Measurements from ENCODE around the gene CYP4F2. TPM values are rescaled to one million over a fixed set of nuclear protein-coding genes. Genes with fewer than 3 reads are reported as not detected.
"Not testable (repeated sequence)": the region's sequence is repeated elsewhere in the genome, so short reads cannot be mapped to it uniquely, and the experiment has no call there.

The CYP4F2 gene
- polyA plus RNA-seq, 1 donor from 2014 or later: not detected

DNA sequence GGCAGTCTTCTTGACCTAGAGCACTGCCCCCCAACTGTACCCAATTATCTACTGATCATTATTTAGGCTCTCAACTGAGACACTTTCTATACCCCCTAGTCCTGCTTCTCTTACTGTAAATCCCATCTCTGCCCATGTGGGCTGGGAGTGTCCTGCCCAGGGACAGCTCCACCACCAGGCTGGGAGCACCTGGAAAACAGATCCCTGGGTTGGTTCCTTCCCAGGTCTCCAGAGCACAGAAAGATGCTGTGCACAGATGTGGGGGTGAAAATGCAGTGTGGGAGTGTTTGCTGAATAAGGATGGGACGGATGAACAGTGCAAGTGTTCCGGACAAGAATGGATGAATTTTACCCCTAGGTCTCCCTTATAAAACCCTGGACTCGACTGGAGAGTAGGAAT is 12.7 kb downstream of the CYP4F2 start:
- H3K9me3 ChIP-seq (ENCODE audit: low read length): no peaks in the 10 kb centered on the region
- no peak for TF ChIP-seq MXI1 (conservative IDR thresholded peaks at IDR 0.05; ENCODE audit: poor library complexity, severe bottlenecking)
- TF ChIP-seq SMC3 (conservative IDR thresholded peaks at IDR 0.05; ENCODE audit: poor library complexity): no peak
- TF ChIP-seq TAF1 (IDR thresholded peaks at IDR 0.05; ENCODE audit: low read depth): no peak
- TF ChIP-seq POLR2AphosphoS5 (IDR thresholded peaks at IDR 0.05): no peak
- TF ChIP-seq EZH2 (IDR thresholded peaks at IDR 0.05; ENCODE audit: borderline replicate concordance, insufficient read depth, low read length, poor library complexity, severe bottlenecking): no peak
- TF ChIP-seq EP300 (conservative IDR thresholded peaks at IDR 0.05; ENCODE audit: poor library complexity, severe bottlenecking): no peak
- TF ChIP-seq, protein P1, sequence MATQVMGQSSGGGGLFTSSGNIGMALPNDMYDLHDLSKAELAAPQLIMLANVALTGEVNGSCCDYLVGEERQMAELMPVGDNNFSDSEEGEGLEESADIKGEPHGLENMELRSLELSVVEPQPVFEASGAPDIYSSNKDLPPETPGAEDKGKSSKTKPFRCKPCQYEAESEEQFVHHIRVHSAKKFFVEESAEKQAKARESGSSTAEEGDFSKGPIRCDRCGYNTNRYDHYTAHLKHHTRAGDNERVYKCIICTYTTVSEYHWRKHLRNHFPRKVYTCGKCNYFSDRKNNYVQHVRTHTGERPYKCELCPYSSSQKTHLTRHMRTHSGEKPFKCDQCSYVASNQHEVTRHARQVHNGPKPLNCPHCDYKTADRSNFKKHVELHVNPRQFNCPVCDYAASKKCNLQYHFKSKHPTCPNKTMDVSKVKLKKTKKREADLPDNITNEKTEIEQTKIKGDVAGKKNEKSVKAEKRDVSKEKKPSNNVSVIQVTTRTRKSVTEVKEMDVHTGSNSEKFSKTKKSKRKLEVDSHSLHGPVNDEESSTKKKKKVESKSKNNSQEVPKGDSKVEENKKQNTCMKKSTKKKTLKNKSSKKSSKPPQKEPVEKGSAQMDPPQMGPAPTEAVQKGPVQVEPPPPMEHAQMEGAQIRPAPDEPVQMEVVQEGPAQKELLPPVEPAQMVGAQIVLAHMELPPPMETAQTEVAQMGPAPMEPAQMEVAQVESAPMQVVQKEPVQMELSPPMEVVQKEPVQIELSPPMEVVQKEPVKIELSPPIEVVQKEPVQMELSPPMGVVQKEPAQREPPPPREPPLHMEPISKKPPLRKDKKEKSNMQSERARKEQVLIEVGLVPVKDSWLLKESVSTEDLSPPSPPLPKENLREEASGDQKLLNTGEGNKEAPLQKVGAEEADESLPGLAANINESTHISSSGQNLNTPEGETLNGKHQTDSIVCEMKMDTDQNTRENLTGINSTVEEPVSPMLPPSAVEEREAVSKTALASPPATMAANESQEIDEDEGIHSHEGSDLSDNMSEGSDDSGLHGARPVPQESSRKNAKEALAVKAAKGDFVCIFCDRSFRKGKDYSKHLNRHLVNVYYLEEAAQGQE (IDR thresholded peaks at IDR 0.05; ENCODE audit: borderline replicate concordance): no peak
- no peak for TF ChIP-seq RAD21 (conservative IDR thresholded peaks at IDR 0.05)
- TF ChIP-seq, protein P2, sequence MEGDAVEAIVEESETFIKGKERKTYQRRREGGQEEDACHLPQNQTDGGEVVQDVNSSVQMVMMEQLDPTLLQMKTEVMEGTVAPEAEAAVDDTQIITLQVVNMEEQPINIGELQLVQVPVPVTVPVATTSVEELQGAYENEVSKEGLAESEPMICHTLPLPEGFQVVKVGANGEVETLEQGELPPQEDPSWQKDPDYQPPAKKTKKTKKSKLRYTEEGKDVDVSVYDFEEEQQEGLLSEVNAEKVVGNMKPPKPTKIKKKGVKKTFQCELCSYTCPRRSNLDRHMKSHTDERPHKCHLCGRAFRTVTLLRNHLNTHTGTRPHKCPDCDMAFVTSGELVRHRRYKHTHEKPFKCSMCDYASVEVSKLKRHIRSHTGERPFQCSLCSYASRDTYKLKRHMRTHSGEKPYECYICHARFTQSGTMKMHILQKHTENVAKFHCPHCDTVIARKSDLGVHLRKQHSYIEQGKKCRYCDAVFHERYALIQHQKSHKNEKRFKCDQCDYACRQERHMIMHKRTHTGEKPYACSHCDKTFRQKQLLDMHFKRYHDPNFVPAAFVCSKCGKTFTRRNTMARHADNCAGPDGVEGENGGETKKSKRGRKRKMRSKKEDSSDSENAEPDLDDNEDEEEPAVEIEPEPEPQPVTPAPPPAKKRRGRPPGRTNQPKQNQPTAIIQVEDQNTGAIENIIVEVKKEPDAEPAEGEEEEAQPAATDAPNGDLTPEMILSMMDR (IDR thresholded peaks at IDR 0.05; ENCODE audit: poor library complexity, severe bottlenecking): no peak

DNA sequence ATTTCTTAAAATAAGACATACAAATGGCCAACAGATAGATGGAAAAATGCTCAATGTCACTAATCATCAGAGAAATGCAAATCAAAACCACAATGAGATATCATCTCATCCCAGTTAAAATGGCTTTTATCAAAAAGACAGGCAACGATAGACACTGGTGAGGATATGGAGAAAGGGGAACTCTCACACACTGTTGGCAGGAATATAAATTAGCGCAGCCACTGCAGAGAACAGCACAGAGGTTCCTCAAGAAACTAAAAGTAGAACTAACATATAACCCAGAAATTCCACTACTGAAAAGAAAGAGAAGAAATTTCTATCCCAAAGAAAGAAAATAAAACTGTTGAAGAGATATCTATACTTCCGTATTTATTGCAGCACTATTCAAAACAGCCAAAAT is 14.5 kb downstream of the CYP4F2 start:
- H3K36me3 ChIP-seq (ENCODE audit: insufficient read depth, low read length); H2AFZ ChIP-seq (ENCODE audit: low read depth, low read length): not testable (repeated sequence)

More for the DNA sequence above, 12.7 kb downstream of the CYP4F2 start:
- Histone ChIP-seq H3K27me3 (ENCODE audit: insufficient read depth, low read depth, low read length) (no peaks in the 10 kb centered on the region), H3K9ac (ENCODE audit: low read length) (no peak overlapping the region), H3K9me2 (ENCODE audit: insufficient read depth, low read length) (no peaks in the 10 kb centered on the region), H3K4me2 (ENCODE audit: low read length) (no peak overlapping the region), H3K27ac (ENCODE audit: low read length) (no peak overlapping the region), H3K4me3 (ENCODE audit: low read length) (no peak overlapping the region), H3K36me3 (ENCODE audit: insufficient read depth, low read length) (no peaks in the 10 kb centered on the region), H3F3A (ENCODE audit: insufficient read depth, low read length, poor library complexity, severe bottlenecking) (no peaks in the 10 kb centered on the region), H3K79me2 (replicated peaks; ENCODE audit: insufficient read depth, low read length) (no peaks in the 10 kb centered on the region), H2AFZ (ENCODE audit: low read depth, low read length) (no peak overlapping the region), H4K20me1 (ENCODE audit: insufficient read depth) (no peaks in the 10 kb centered on the region)

More for the DNA sequence above, 14.5 kb downstream of the CYP4F2 start:
- not testable (repeated sequence) for H3K4me2 ChIP-seq (ENCODE audit: low read length); H3K79me2 ChIP-seq (replicated peaks; ENCODE audit: insufficient read depth, low read length); H3K9ac ChIP-seq (ENCODE audit: low read length); H3K9me2 ChIP-seq (ENCODE audit: insufficient read depth, low read length); H4K20me1 ChIP-seq (ENCODE audit: insufficient read depth); H3K27me3 ChIP-seq (ENCODE audit: insufficient read depth, low read depth, low read length); H3F3A ChIP-seq (ENCODE audit: insufficient read depth, low read length, poor library complexity, severe bottlenecking); H3K27ac ChIP-seq (ENCODE audit: low read length); H3K4me3 ChIP-seq (ENCODE audit: low read length); H3K9me3 ChIP-seq (ENCODE audit: low read length)

All from neural cell (in vitro differentiated cells).